ENCODE measurements around the gene CEP170B. TPM values are rescaled to one million over a fixed set of nuclear protein-coding genes. Genes with fewer than 3 reads are reported as not detected.

CEP170B gene
- total RNA-seq, 3 donors from 2014 or later: 10.1 to 14.8 (median 13.8) TPM

DNA sequence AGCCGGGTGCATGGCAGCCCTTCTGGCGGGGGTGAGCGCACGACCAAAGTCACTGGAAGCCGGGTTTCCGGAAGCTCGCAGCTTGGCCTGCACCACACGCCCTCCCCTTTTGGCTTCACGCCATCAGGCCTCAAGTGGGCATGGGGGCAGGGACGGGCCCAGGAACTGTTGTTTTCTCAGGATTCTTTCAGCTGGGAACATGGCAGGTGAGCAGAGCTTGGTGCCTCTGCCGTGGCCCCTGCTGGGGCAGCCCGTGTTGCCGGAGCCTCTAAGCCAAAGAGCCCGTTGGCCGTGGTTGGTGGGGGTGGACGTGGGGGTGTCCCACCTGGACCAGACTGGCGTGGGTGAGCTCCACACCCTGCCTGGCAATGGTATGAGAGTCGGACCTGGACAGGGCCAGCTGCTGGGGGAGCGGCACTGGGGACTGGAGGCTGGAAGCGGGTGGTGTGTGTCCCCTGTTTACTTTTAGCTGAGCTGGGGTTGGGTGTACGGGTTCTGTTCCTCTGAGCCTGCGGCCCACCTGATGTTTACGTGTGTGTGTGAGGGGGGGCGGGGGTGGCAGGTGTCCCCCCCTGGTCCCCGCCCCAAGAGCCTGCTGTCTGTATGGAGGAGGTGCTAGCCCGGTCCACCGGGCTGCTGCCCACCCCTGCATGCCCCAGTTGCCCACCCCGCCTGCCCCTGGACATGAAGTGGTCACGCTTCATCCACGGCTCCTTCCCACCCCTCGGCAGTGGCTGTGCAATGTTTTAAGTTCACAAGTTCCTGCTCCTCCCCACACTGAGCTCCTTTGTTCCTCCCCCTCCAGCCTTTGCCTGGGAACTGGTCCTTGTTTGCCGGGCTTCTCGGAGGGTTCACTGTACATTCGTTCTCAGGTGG is 31.0 kb downstream of the CEP170B start:
- no peak for DNase-seq (ENCODE audit: low spot score in 2 of 2)
- TF ChIP-seq, protein P1, sequence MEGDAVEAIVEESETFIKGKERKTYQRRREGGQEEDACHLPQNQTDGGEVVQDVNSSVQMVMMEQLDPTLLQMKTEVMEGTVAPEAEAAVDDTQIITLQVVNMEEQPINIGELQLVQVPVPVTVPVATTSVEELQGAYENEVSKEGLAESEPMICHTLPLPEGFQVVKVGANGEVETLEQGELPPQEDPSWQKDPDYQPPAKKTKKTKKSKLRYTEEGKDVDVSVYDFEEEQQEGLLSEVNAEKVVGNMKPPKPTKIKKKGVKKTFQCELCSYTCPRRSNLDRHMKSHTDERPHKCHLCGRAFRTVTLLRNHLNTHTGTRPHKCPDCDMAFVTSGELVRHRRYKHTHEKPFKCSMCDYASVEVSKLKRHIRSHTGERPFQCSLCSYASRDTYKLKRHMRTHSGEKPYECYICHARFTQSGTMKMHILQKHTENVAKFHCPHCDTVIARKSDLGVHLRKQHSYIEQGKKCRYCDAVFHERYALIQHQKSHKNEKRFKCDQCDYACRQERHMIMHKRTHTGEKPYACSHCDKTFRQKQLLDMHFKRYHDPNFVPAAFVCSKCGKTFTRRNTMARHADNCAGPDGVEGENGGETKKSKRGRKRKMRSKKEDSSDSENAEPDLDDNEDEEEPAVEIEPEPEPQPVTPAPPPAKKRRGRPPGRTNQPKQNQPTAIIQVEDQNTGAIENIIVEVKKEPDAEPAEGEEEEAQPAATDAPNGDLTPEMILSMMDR (IDR thresholded peaks at IDR 0.05): no peak
- TF ChIP-seq POLR2A (IDR thresholded peaks at IDR 0.05): no peak
- TF ChIP-seq POLR2AphosphoS5 (IDR thresholded peaks at IDR 0.05): no peak
- intact Hi-C loops (cut with DNase I; ENCODE audit: low total_unique reads): no loop called here
- Histone ChIP-seq H3K27ac (peak overlapping the region; percentile 41 to 64), H3K4me3 (peak overlapping the region in 2 of 3 donors; percentile 9 to 20), H3K9me3 (no peaks in the 10 kb centered on the region), H3K36me3 (no peaks in the 10 kb centered on the region), H3K4me1 (no peaks in the 10 kb centered on the region), H3K27me3 (no peaks in the 10 kb centered on the region)

DNA sequence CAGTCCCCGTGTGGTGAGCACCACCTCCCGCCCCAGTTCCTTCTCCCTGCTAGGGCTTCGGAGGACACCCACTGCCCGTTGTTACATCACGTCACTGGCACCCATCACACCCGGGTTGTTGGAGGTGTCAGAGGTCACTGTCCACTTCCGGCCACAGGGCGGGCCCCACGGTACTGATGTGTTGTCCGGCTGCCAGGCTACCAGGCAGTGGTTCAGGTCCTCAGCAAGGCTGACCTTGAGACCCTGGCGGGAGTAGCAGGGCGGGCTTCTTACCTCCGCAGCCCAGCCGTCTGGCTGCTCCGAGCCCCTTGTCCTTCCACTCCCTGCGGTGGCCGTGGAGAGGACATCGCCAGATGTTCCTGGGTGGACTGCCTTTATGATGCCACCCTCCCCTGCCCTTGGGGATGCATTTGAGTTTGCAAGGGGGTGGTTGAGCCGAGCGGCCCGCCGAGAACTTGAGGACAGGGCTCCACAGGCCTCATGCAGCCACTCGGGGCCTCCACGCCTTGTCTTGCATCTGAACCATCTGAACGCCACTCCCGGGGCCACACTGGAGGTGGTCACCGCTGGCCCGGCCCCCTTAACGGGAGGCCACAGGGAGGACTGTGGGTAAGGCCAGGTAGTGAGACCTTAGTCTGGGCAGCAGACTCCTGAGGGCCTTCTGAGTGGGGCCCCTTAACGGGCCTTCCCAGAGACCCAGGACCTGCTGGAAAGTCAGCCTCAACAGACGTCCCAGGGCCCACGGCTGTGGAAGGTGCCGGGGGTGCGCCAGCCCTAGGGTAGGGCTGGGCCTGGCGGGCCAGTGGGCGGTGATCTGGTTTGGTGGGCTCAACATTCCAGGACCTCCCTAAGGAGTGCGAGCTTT is 32.5 kb downstream of the CEP170B start:
- no peak for DNase-seq (ENCODE audit: low spot score in 2 of 2)
- Histone ChIP-seq H3K27me3 (no peaks in the 10 kb centered on the region), H3K9me3 (no peaks in the 10 kb centered on the region), H3K36me3 (no peaks in the 10 kb centered on the region), H3K27ac (no peak overlapping the region), H3K4me1 (no peaks in the 10 kb centered on the region), H3K4me3 (no peak overlapping the region)
- no peak for TF ChIP-seq POLR2AphosphoS5 (IDR thresholded peaks at IDR 0.05)
- TF ChIP-seq POLR2A (IDR thresholded peaks at IDR 0.05): no peak
- TF ChIP-seq, protein P1 (IDR thresholded peaks at IDR 0.05): no peak
- intact Hi-C loops (cut with DNase I; ENCODE audit: low total_unique reads): no loop called here

DNA sequence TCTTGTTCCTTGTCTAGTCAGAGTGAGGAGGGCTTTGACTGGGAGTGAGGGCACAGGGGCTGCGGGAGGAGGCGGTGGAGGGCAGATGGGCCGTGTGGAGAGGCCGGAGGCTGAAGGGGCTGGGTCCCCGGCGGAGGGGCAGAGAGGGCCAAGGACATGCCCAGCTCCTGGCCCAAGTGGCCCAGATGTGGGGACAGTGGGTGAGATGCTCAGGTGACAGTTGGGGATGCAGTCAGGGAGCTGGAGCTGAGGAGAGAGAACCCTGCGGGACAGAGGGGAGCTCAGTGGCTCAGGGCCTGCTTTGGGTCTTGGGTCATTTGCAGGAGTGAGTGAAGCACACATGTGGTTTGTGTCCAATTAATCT is 33.1 kb downstream of the CEP170B start:
- Histone ChIP-seq H3K27me3 (no peaks in the 10 kb centered on the region), H3K4me3 (no peak overlapping the region), H3K4me1 (no peaks in the 10 kb centered on the region), H3K36me3 (no peaks in the 10 kb centered on the region), H3K27ac (no peak overlapping the region), H3K9me3 (no peaks in the 10 kb centered on the region)
- no peak for DNase-seq (ENCODE audit: low spot score in 2 of 2)
- intact Hi-C loops (cut with DNase I; ENCODE audit: low total_unique reads): no loop called here
- TF ChIP-seq, protein P1 (IDR thresholded peaks at IDR 0.05): no peak
- TF ChIP-seq POLR2AphosphoS5 (IDR thresholded peaks at IDR 0.05) (no peak), POLR2A (IDR thresholded peaks at IDR 0.05) (no peak)

DNA sequence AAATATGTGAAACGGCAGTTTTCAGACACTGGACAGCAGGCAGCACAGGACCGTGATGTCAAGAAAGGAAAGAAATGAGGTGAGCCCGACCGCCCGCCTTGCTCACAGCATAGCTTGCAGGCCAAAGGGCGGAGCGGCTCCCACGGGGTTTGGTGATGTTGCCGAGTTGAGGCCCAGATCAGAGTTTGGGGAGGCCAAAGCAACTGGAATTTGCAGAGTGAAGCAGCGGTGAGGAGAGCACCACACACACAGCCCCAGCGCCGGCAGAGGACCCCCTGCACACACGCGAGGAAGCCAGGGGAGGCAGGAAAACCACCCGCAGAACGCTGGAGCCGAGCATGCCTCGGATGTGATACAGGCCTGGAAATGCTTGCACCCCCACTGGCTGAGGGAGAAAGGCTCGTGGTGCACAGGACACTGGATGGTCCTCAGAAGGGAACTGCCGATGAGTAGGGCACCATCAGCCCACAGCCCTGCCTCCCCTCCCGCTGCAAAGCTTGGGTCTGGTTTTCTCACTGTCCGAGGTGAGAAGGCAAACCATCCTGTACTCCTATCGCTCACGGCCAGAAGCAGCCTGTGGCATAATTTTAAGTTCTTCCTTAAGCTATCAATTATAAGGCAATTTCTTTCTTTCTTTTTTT is 33.9 kb downstream of the CEP170B start:
- Histone ChIP-seq H3K36me3 (no peaks in the 10 kb centered on the region), H3K27ac (no peak overlapping the region), H3K4me1 (no peaks in the 10 kb centered on the region), H3K9me3 (no peaks in the 10 kb centered on the region), H3K27me3 (no peaks in the 10 kb centered on the region), H3K4me3 (no peak overlapping the region)
- no peak for TF ChIP-seq POLR2A (IDR thresholded peaks at IDR 0.05)
- TF ChIP-seq, protein P1 (IDR thresholded peaks at IDR 0.05): no peak
- TF ChIP-seq POLR2AphosphoS5 (IDR thresholded peaks at IDR 0.05): no peak
- intact Hi-C loops (cut with DNase I; ENCODE audit: low total_unique reads): no loop called here
- DNase-seq (ENCODE audit: low spot score in 2 of 2): no peak
